Activated naive CD4-positive, alpha-beta T cell treated with anti-CD3 and anti-CD28 coated beads, Interleukin-2, amount 10 ng/mL, durations not matched to agents 7 days and 5 days (primary cell): ENCODE measurements around the gene PPP1R2B.

Source experiments
- CTCF ChIA-PET: fragments of 350-600 bp; sonication (Branson Sonifier 250); formaldehyde crosslinking; loops from one replicate; lab custom pipeline; 2021; ENCODE audit warnings: antibody characterized with exemption; lab: Charles Lee
- DNase-seq: peaks from one replicate; pipeline ENCODE4 v3.0.0-alpha.2; 2020
- H3K27ac Mint-ChIP-seq: one replicate; pipeline ENCODE4 v1.8.0; 2021; ENCODE audit warnings: mild to moderate bottlenecking, moderate library complexity, mixed read lengths
- H3K27me3 Mint-ChIP-seq: one replicate; pipeline ENCODE4 v1.8.0; 2021; ENCODE audit warnings: mild to moderate bottlenecking, mixed read lengths
- H3K36me3 Mint-ChIP-seq: one replicate; pipeline ENCODE4 v1.8.0; 2021; ENCODE audit warnings: mixed read lengths
- H3K4me1 Mint-ChIP-seq: one replicate; pipeline ENCODE4 v1.8.0; 2021; ENCODE audit warnings: mixed read lengths
- H3K4me3 Mint-ChIP-seq: one replicate; pipeline ENCODE4 v1.8.0; 2021; ENCODE audit warnings: mild to moderate bottlenecking, moderate library complexity, mixed read lengths
- H3K9me3 Mint-ChIP-seq: one replicate; pipeline ENCODE4 v1.8.0; 2021; ENCODE audit warnings: mixed read lengths

Gene PPP1R2B

GRCh38 chr5:156893517-156893916, 43.4 kb downstream of the PPP1R2B start:
- Mint-ChIP-seq H3K4me1 (peaks cover 52% of the 10 kb centered on the region), H3K36me3 (peaks cover 14% of the 10 kb centered on the region), H3K27me3 (no peaks in the 10 kb centered on the region), H3K4me3 (no peak overlapping the region), H3K9me3 (peaks cover 11% of the 10 kb centered on the region), H3K27ac (peak overlapping the region; percentile 92)
- DNase-seq, result no peak
- CTCF ChIA-PET, result interaction anchor here (1.1 to 2.4 kb wide), 4 partner anchors 21 to 40 kb away, joined by 4 to 16 read pairs (median 6); no protein-coding TSS in a partner anchor

- H3K4me1 Mint-ChIP-seq, result peaks cover 49% of the 10 kb centered on the region
- H3K9me3 Mint-ChIP-seq, result peaks cover 14% of the 10 kb centered on the region
- peaks cover 19% of the 10 kb centered on the region for H3K36me3 Mint-ChIP-seq
- H3K27me3 Mint-ChIP-seq, result peaks cover 4% of the 10 kb centered on the region
- CTCF ChIA-PET, result no interaction called here
- no peak for DNase-seq
- no peak overlapping the region for H3K27ac Mint-ChIP-seq
- H3K4me3 Mint-ChIP-seq, result no peak overlapping the region
These were observed 46.5 kb downstream of the PPP1R2B start for GRCh38 chr5:156896546-156896945.
